Mucosa of stomach (tissue), 1 donor: ENCODE results near the gene NFAT5.

Experiments used
- H3K27me3 ChIP-seq: one replicate; pipeline ENCODE4 v1.7.0; 2013; ENCODE audit warnings: mild to moderate bottlenecking, low read length; ENCODE audit not compliant: control insufficient read depth, insufficient read depth
- H3K36me3 ChIP-seq: one replicate; pipeline ENCODE4 v1.7.0; 2013; ENCODE audit warnings: low read length; ENCODE audit not compliant: control insufficient read depth, insufficient read depth
- H3K4me1 ChIP-seq: one replicate; pipeline ENCODE4 v1.7.0; 2013; ENCODE audit warnings: mild to moderate bottlenecking, low read length; ENCODE audit not compliant: control insufficient read depth, insufficient read depth
- H3K4me3 ChIP-seq: one replicate; pipeline ENCODE4 v1.7.0; 2013; ENCODE audit warnings: low read length
- H3K9ac ChIP-seq: one replicate; pipeline ENCODE4 v1.7.0; 2013; ENCODE audit warnings: mild to moderate bottlenecking, low read length, moderate library complexity
- H3K9me3 ChIP-seq: one replicate; pipeline ENCODE4 v1.7.0; 2013; ENCODE audit warnings: mild to moderate bottlenecking, low read length, moderate library complexity; ENCODE audit not compliant: control insufficient read depth
- donor health status: Pancreatic carcinoma.

Gene NFAT5

GRCh38 chr16:69611103-69611640, 45.4 kb downstream of the NFAT5 start:
- no peaks in the 10 kb centered on the region for H3K27me3 ChIP-seq
- peaks cover 13% of the 10 kb centered on the region for H3K4me1 ChIP-seq
- H3K9me3 ChIP-seq: no peaks in the 10 kb centered on the region

DNA sequence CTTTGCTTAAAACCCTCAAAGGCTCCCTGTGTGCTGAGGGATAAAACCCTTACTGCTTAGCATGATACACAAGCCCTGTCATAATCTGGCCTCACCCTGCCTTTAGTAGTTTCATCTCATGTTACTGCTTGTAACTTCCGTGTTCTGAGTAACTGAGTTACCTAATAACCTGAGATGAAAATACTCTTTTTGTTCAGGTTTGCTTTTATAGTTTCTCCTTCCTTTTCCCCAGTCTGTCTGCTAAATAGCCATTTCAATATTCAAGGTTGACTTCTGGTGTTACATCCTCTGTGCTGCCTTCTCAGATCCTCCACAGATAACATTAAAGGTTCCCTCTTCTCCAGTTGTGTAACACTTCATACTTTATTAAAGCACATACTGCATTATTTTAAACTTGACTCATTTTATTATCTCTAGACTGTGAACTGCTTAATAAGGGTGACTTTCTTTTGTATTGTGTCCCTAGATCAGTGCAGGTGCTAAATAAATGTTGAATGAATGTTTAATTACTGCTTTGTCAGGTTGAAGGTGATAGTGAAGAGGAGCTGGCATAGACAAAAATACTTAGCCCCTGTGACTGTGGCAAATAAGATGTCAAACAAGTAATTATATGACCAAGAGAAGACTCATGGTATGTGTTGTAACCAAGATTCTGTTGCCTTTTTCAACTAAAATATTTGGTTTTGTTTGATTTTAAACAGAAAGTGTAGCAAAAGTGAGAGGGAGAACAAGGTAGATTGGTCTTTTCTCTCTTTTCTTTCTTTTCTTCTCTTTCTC, 47.8 kb downstream of the NFAT5 start:
- no peak overlapping the region for H3K4me3 ChIP-seq
- H3K27me3 ChIP-seq: no peaks in the 10 kb centered on the region
- peaks cover 13% of the 10 kb centered on the region for H3K4me1 ChIP-seq
- no peak overlapping the region for H3K9ac ChIP-seq
- no peaks in the 10 kb centered on the region for H3K36me3 ChIP-seq
- no peaks in the 10 kb centered on the region for H3K9me3 ChIP-seq

More at GRCh38 chr16:69611103-69611640, 45.4 kb downstream of the NFAT5 start:
- no peak overlapping the region for H3K9ac ChIP-seq
- H3K4me3 ChIP-seq: no peak overlapping the region
- H3K36me3 ChIP-seq: no peaks in the 10 kb centered on the region

DNA sequence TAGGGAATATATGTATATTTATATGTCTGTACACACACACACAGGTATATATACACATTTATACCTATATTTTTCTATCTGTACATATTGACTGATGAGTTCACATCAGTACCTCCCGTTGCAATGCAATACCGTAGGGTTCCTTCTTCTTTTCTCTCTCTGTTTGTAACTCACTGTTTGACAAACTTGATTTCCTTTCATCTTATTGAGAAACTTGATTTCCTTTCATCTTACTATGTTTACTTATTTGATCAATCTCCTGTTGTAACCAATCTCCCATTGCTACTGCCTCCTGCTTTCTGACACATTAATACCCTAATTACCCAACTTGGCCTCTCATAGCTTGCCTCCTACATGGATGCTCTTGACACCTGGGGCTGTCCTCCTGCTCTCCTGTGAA, 49.8 kb downstream of the NFAT5 start:
- Histone ChIP-seq H3K27me3 (no peaks in the 10 kb centered on the region), H3K4me3 (no peak overlapping the region), H3K9me3 (no peaks in the 10 kb centered on the region), H3K36me3 (no peaks in the 10 kb centered on the region), H3K4me1 (peaks cover 26% of the 10 kb centered on the region), H3K9ac (no peak overlapping the region)

GRCh38 chr16:69616082-69616481, 50.3 kb downstream of the NFAT5 start:
- no peaks in the 10 kb centered on the region for H3K9me3 ChIP-seq
- no peaks in the 10 kb centered on the region for H3K27me3 ChIP-seq
- H3K4me3 ChIP-seq: no peak overlapping the region
- H3K4me1 ChIP-seq: peaks cover 26% of the 10 kb centered on the region
- no peaks in the 10 kb centered on the region for H3K36me3 ChIP-seq
- H3K9ac ChIP-seq: no peak overlapping the region

- H3K9ac ChIP-seq: no peak overlapping the region
- H3K4me3 ChIP-seq: no peak overlapping the region
- H3K4me1 ChIP-seq: peaks cover 18% of the 10 kb centered on the region
Measured at GRCh38 chr16:69618307-69618706, 52.5 kb downstream of the NFAT5 start.

GRCh38 chr16:69618721-69619120, 53.0 kb downstream of the NFAT5 start:
- H3K36me3 ChIP-seq: no peaks in the 10 kb centered on the region
- no peaks in the 10 kb centered on the region for H3K9me3 ChIP-seq
- H3K9ac ChIP-seq: no peak overlapping the region
- H3K27me3 ChIP-seq: no peaks in the 10 kb centered on the region
- peaks cover 15% of the 10 kb centered on the region for H3K4me1 ChIP-seq
- H3K4me3 ChIP-seq: no peak overlapping the region

More at GRCh38 chr16:69618307-69618706, 52.5 kb downstream of the NFAT5 start:
- no peaks in the 10 kb centered on the region for H3K36me3 ChIP-seq
- no peaks in the 10 kb centered on the region for H3K27me3 ChIP-seq
- no peaks in the 10 kb centered on the region for H3K9me3 ChIP-seq

- no peaks in the 10 kb centered on the region for H3K9me3 ChIP-seq
- peaks cover 12% of the 10 kb centered on the region for H3K4me1 ChIP-seq
- H3K36me3 ChIP-seq: no peaks in the 10 kb centered on the region
- no peaks in the 10 kb centered on the region for H3K27me3 ChIP-seq
- no peak overlapping the region for H3K9ac ChIP-seq
- no peak overlapping the region for H3K4me3 ChIP-seq
Measured at GRCh38 chr16:69619514-69619913, 53.7 kb downstream of the NFAT5 start.

- no peak overlapping the region for H3K9ac ChIP-seq
- H3K36me3 ChIP-seq: no peaks in the 10 kb centered on the region
- no peaks in the 10 kb centered on the region for H3K27me3 ChIP-seq
- no peak overlapping the region for H3K4me3 ChIP-seq
- no peaks in the 10 kb centered on the region for H3K9me3 ChIP-seq
- H3K4me1 ChIP-seq: peaks cover 12% of the 10 kb centered on the region
Measured at GRCh38 chr16:69620573-69620972, 54.8 kb downstream of the NFAT5 start.

- Histone ChIP-seq H3K4me3 (no peak overlapping the region), H3K9ac (no peak overlapping the region), H3K27me3 (no peaks in the 10 kb centered on the region), H3K36me3 (no peaks in the 10 kb centered on the region), H3K4me1 (peaks cover 12% of the 10 kb centered on the region), H3K9me3 (no peaks in the 10 kb centered on the region)
Measured at GRCh38 chr16:69621225-69621624, 55.5 kb downstream of the NFAT5 start.

- no peak overlapping the region for H3K4me3 ChIP-seq
- no peaks in the 10 kb centered on the region for H3K9me3 ChIP-seq
- H3K27me3 ChIP-seq: no peaks in the 10 kb centered on the region
- no peaks in the 10 kb centered on the region for H3K36me3 ChIP-seq
- H3K9ac ChIP-seq: no peak overlapping the region
- H3K4me1 ChIP-seq: no peaks in the 10 kb centered on the region
Measured at GRCh38 chr16:69626256-69626655, 60.5 kb downstream of the NFAT5 start.

DNA sequence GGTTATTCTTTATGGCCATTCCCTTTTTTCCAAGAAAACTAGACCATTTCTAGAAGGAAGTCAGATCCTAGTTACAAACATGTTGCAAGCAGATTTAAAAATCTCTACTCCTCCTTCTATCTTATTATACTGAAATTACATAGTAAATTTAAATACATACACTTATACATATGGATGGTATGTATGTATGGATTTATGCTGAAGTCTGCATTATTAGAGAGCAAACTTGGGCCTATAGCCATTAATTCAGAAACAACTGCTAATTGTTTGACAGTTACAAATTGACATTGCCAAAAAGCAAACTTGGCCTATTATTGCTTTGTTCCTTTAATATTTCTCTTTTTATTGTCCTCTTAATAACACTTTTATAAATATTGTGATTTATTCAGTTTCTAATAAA, 67.1 kb downstream of the NFAT5 start:
- Histone ChIP-seq H3K36me3 (no peaks in the 10 kb centered on the region), H3K9ac (no peak overlapping the region), H3K4me1 (no peaks in the 10 kb centered on the region), H3K4me3 (no peak overlapping the region), H3K9me3 (no peaks in the 10 kb centered on the region), H3K27me3 (no peaks in the 10 kb centered on the region)

DNA sequence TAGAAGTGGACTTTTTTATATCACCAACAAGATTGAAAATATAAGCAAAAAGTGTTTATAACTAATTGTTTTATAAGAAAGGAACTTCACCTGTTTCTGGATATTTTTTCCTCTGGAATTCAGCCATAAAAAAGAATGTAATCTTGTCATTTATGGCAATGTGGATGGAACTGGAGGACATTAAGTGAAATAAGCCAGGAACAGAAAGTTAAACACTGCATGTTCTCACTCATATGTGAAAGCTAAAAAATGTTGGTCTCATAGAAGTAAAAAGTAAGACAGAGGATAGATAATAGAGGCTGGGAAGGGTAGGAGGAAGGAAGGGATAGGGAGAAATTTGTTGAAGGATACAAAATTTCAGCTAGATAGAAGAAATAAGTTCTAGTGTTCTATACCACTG, 67.6 kb downstream of the NFAT5 start:
- no peaks in the 10 kb centered on the region for H3K4me1 ChIP-seq
- no peaks in the 10 kb centered on the region for H3K27me3 ChIP-seq
- H3K9me3 ChIP-seq: no peaks in the 10 kb centered on the region
- no peaks in the 10 kb centered on the region for H3K36me3 ChIP-seq
- no peak overlapping the region for H3K4me3 ChIP-seq
- no peak overlapping the region for H3K9ac ChIP-seq
